ENCODE measurements around the gene SH2D5.
"Not testable (repeated sequence)": the region's sequence is repeated elsewhere in the genome, so short reads cannot be mapped to it uniquely, and the experiment has no call there.

Gene SH2D5

GRCh38 chr1:20727746-20728316, 4.7 kb downstream of the SH2D5 start:
- no peak for DNase-seq

- DNase-seq: no peak
These were observed 5.4 kb downstream of the SH2D5 start for GRCh38 chr1:20726932-20727745.

- no peak for DNase-seq
These were observed 6.2 kb downstream of the SH2D5 start for GRCh38 chr1:20726118-20726911.

GRCh38 chr1:20725189-20726117, 7.0 kb downstream of the SH2D5 start:
- DNase-seq: peak; percentile 96

- DNase-seq: no peak
These were observed 7.9 kb downstream of the SH2D5 start for GRCh38 chr1:20724364-20725188.

- no peak for DNase-seq
These were observed 8.8 kb downstream of the SH2D5 start for GRCh38 chr1:20723537-20724363.

GRCh38 chr1:20723159-20723536, 9.4 kb downstream of the SH2D5 start:
- DNase-seq: no peak

GRCh38 chr1:20721117-20722061, 11.1 kb downstream of the SH2D5 start:
- DNase-seq: no peak

GRCh38 chr1:20720631-20721091, 11.8 kb downstream of the SH2D5 start:
- no peak for DNase-seq

- no peak for DNase-seq
These were observed 12.5 kb downstream of the SH2D5 start for GRCh38 chr1:20719871-20720620.

GRCh38 chr1:20719261-20719660, 13.2 kb downstream of the SH2D5 start:
- no peak for DNase-seq

GRCh38 chr1:20718343-20718882, 14.1 kb downstream of the SH2D5 start:
- not testable (repeated sequence) for DNase-seq

- peak; percentile 56 for DNase-seq
These were observed 14.8 kb downstream of the SH2D5 start, which contains the start of gene KIF17 for GRCh38 chr1:20717452-20718342. KIF17 (minus strand) TSS chr1:20718007; CDS start chr1:20717706, 301 bp downstream.

- no peak for DNase-seq
These were observed 16.3 kb downstream of the SH2D5 start for GRCh38 chr1:20716232-20716631.

GRCh38 chr1:20715406-20715805, 17.1 kb downstream of the SH2D5 start:
- no peak for DNase-seq

- no peak for DNase-seq
These were observed 19.1 kb downstream of the SH2D5 start for GRCh38 chr1:20713440-20713839.

- no peak for DNase-seq
These were observed 20.3 kb downstream of the SH2D5 start for GRCh38 chr1:20712215-20712577.
